SK-N-MC (cell line): ENCODE results near the gene RCOR2.
A peak's percentile ranks its signal among the peaks of the same experiment; 100 is the strongest.

ENCODE experiments used
- DNase-seq: peaks from one replicate; pipeline ENCODE4 v3.0.0-alpha.2; 2011; ENCODE audit warnings: low read depth, low spot score
- H3K27ac ChIP-seq: fragments of 200-600 bp; sonication (generic); 2 replicates; pipeline ENCODE4 v1.5.1; 2016; ENCODE audit warnings: mixed run types
- H3K36me3 ChIP-seq: fragments of 200-600 bp; sonication (generic); 2 replicates; pipeline ENCODE4 v1.6.1; 2017; ENCODE audit warnings: antibody characterized with exemption, low read length, mixed read lengths; ENCODE audit not compliant: insufficient read depth
- H3K4me3 ChIP-seq: fragments of 200-600 bp; sonication (generic); 2 replicates; pipeline ENCODE4 v1.5.1; 2016
- H3K9ac ChIP-seq: fragments of 200-600 bp; sonication (generic); 2 replicates; pipeline ENCODE4 v1.8.0; 2017; ENCODE audit warnings: mixed run types, mixed read lengths; ENCODE audit not compliant: insufficient read length
- H3K9me3 ChIP-seq: fragments of 200-600 bp; sonication (generic); 2 replicates; pipeline ENCODE4 v1.6.1; 2017; ENCODE audit warnings: low read depth, mild to moderate bottlenecking, antibody characterized with exemption, low read length, moderate library complexity, mixed read lengths
- EZH2 ChIP-seq: fragments of 200-600 bp; sonication (generic); IDR thresholded peaks from one replicate; pipeline ENCODE4 v1.6.1; 2017; ENCODE audit warnings: antibody characterized with exemption
- FOXP2 ChIP-seq: optimal IDR thresholded peaks from 2 replicates; pipeline ENCODE3; 2011; ENCODE audit warnings: mild to moderate bottlenecking, moderate library complexity; ENCODE audit not compliant: insufficient read depth; ENCODE audit errors: extremely low read length, control extremely low read depth
- POLR2AphosphoS5 ChIP-seq: IDR thresholded peaks from 2 replicates; pipeline ENCODE4 v1.6.1; 2012; ENCODE audit warnings: mild to moderate bottlenecking, low read depth, low read length, borderline replicate concordance

The RCOR2 gene

DNA sequence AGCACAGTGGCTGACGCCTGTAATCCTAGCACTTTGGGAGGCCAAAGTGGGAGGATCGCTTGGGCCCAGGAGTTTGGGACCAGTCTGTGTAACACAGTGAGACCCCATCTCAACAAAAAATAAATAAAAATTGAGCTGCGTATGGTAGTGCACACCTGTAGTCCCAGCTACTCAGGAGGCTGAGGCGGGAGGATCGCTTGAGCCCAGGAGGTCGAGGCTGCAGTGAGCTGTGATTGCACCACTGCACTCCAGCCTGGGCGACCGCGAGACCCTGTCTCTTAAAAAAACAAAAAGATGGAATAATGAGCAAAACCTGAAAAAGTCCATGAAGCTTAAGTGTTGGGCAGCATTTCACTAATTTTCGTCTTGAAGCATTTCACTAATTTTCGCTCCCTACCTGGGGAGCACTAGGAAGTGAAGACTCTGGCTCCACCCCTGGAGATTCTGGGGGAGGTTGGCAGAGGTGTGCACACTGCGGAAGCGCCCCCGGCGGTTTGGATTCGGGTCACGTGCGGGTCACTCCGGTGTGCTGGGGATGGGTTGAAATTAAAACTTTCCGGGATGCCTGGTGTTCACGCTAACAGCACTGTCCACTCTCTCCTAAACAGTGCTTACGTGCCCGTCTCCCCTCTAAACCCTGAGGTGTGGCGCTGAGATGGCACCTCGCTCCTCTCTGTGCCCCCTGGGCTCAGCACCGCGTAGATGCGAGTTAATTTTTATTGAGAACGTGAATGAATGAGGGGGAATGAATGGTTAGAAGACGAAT lies 20.9 kb upstream of the RCOR2 start:
- H3K27ac ChIP-seq: peak overlapping the region; percentile 55
- DNase-seq: no peak
- no peaks in the 10 kb centered on the region for H3K36me3 ChIP-seq
- TF ChIP-seq FOXP2 (no peak), POLR2AphosphoS5 (no peak), EZH2 (no peak)
- peak overlapping the region; percentile 96 for H3K4me3 ChIP-seq
- H3K9ac ChIP-seq: peak overlapping the region; percentile 4
- H3K9me3 ChIP-seq: no peaks in the 10 kb centered on the region

GRCh38 chr11:63933459-63933858 lies 16.5 kb upstream of the RCOR2 start:
- Histone ChIP-seq H3K4me3 (no peak overlapping the region), H3K36me3 (no peaks in the 10 kb centered on the region), H3K9ac (no peak overlapping the region), H3K27ac (no peak overlapping the region), H3K9me3 (no peaks in the 10 kb centered on the region)
- TF ChIP-seq EZH2: no peak
- TF ChIP-seq FOXP2: no peak
- no peak for TF ChIP-seq POLR2AphosphoS5
- DNase-seq: no peak

DNA sequence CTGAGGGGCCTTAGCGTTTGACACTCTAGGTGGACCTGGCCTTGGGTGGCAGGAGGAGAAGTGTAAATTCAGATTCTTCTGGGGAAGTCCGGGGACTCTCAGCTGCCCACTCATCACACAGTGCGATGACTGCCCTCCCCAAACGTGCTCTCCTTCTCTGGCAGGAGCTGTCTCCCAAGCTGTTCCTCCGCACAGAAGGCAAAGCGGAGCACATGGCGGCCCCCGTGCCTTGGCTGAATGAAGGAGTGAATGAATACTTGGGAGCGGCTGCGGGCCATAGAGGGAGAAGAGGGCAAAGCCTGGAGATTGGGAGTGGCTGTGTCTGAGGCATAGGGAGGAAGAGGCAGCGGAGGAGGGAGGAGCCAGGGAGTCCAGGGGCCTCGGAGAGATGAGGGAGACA lies 14.9 kb upstream of the RCOR2 start:
- TF ChIP-seq POLR2AphosphoS5: no peak
- Histone ChIP-seq H3K27ac (no peak overlapping the region), H3K4me3 (no peak overlapping the region), H3K9ac (no peak overlapping the region), H3K36me3 (no peaks in the 10 kb centered on the region), H3K9me3 (no peaks in the 10 kb centered on the region)
- DNase-seq: no peak

GRCh38 chr11:63931045-63931444 lies 14.1 kb upstream of the RCOR2 start:
- H3K27ac ChIP-seq: no peak overlapping the region
- no peak for DNase-seq
- no peaks in the 10 kb centered on the region for H3K36me3 ChIP-seq
- H3K4me3 ChIP-seq: no peak overlapping the region
- no peak overlapping the region for H3K9ac ChIP-seq
- TF ChIP-seq EZH2 (no peak), POLR2AphosphoS5 (no peak), FOXP2 (no peak)
- H3K9me3 ChIP-seq: no peaks in the 10 kb centered on the region

- TF ChIP-seq FOXP2 (no peak), EZH2 (no peak), POLR2AphosphoS5 (no peak)
- Histone ChIP-seq H3K27ac (no peak overlapping the region), H3K9me3 (no peaks in the 10 kb centered on the region), H3K4me3 (no peak overlapping the region), H3K9ac (no peak overlapping the region), H3K36me3 (no peaks in the 10 kb centered on the region)
- no peak for DNase-seq
Measured at GRCh38 chr11:63929616-63930015, 12.7 kb upstream of the RCOR2 start.

- H3K36me3 ChIP-seq: no peaks in the 10 kb centered on the region
- no peak for TF ChIP-seq EZH2
- no peak overlapping the region for H3K27ac ChIP-seq
- no peak overlapping the region for H3K9ac ChIP-seq
- DNase-seq: no peak
- H3K4me3 ChIP-seq: no peak overlapping the region
- H3K9me3 ChIP-seq: no peaks in the 10 kb centered on the region
Measured at GRCh38 chr11:63923319-63923718, 6.4 kb upstream of the RCOR2 start.

GRCh38 chr11:63922673-63923192 lies 5.8 kb upstream of the RCOR2 start:
- no peak overlapping the region for H3K9ac ChIP-seq
- H3K36me3 ChIP-seq: no peaks in the 10 kb centered on the region
- no peak for TF ChIP-seq POLR2AphosphoS5
- TF ChIP-seq EZH2: no peak
- TF ChIP-seq FOXP2: no peak
- H3K27ac ChIP-seq: no peak overlapping the region
- no peak overlapping the region for H3K4me3 ChIP-seq
- DNase-seq: no peak
- no peaks in the 10 kb centered on the region for H3K9me3 ChIP-seq

- no peak overlapping the region for H3K4me3 ChIP-seq
- TF ChIP-seq FOXP2 (no peak), EZH2 (no peak), POLR2AphosphoS5 (no peak)
- H3K9ac ChIP-seq: no peak overlapping the region
- no peaks in the 10 kb centered on the region for H3K36me3 ChIP-seq
- DNase-seq: no peak
- H3K9me3 ChIP-seq: no peaks in the 10 kb centered on the region
- no peak overlapping the region for H3K27ac ChIP-seq
Measured at GRCh38 chr11:63920939-63921417, 4.0 kb upstream of the RCOR2 start.
